Measurements from ENCODE around the gene CENPT.
A peak's percentile ranks its signal among the peaks of the same experiment; 100 is the strongest.

The CENPT gene

DNA sequence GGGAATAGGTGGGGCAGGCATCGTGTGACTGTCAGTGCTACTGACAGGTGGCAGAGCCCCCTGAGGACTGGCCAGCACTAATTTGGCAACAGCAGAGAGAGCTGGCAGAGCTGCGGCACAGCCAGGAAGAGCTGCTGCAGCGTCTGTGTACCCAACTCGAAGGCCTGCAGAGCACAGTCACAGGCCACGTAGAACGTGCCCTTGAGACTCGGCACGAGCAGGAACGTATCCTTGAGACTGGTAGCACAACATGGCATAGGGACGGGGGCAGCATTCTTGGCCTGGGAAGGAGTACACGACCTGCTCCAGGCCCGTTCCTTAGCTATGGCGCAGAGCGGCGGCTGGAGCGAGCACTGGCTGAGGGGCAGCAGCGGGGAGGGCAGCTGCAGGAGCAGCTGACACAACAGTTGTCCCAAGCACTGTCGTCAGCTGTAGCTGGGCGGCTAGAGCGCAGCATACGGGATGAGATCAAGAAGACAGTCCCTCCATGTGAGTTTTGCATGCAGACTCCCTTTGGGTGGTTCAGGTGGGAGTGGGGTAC lies 34.2 kb upstream of the CENPT start:
- no peaks in the 10 kb centered on the region for H3K27me3 Mint-ChIP-seq

GRCh38 chr16:67880584-67880983 lies 33.1 kb upstream of the CENPT start:
- H3K4me1 Mint-ChIP-seq, result peaks cover 8% of the 10 kb centered on the region
- peak overlapping the region in 1 of 2 donors; percentile 61 for H3K27ac Mint-ChIP-seq
- H3K27me3 Mint-ChIP-seq, result no peaks in the 10 kb centered on the region
- ATAC-seq (no peak), DNase-seq (no peak)
- no peaks in the 10 kb centered on the region for H3K9me3 Mint-ChIP-seq
- H3K4me3 Mint-ChIP-seq, result no peak overlapping the region

More for the DNA sequence above, 34.2 kb upstream of the CENPT start:
- Mint-ChIP-seq H3K9me3 (no peaks in the 10 kb centered on the region), H3K4me3 (no peak overlapping the region), H3K4me1 (no peaks in the 10 kb centered on the region), H3K27ac (no peak overlapping the region)
- ATAC-seq, result no peak
- DNase-seq, result no peak

GRCh38 chr16:67879936-67880335 lies 32.4 kb upstream of the CENPT start:
- peaks cover 15% of the 10 kb centered on the region for H3K4me1 Mint-ChIP-seq
- no peak overlapping the region for H3K4me3 Mint-ChIP-seq
- no peak for ATAC-seq
- H3K27me3 Mint-ChIP-seq, result no peaks in the 10 kb centered on the region
- peak overlapping the region in 1 of 2 donors; percentile 61 for H3K27ac Mint-ChIP-seq
- H3K9me3 Mint-ChIP-seq, result no peaks in the 10 kb centered on the region
- DNase-seq, result no peak

- no peak for ATAC-seq
- Mint-ChIP-seq H3K4me3 (no peak overlapping the region), H3K9me3 (no peaks in the 10 kb centered on the region), H3K27ac (peak overlapping the region in 1 of 2 donors; percentile 48), H3K27me3 (no peaks in the 10 kb centered on the region), H3K4me1 (peaks cover 19% of the 10 kb centered on the region)
- DNase-seq, result no peak
These were observed 32.0 kb upstream of the CENPT start for GRCh38 chr16:67879462-67879861.

- ATAC-seq (no peak), DNase-seq (no peak)
- Mint-ChIP-seq H3K4me3 (no peak overlapping the region), H3K27ac (peak overlapping the region; percentile 32 to 48), H3K4me1 (peaks cover 25% of the 10 kb centered on the region), H3K27me3 (no peaks in the 10 kb centered on the region), H3K9me3 (no peaks in the 10 kb centered on the region)
These were observed 31.4 kb upstream of the CENPT start for GRCh38 chr16:67878846-67879245.

- DNase-seq (no peak), ATAC-seq (no peak)
- Mint-ChIP-seq H3K4me1 (peaks cover 28% of the 10 kb centered on the region), H3K27me3 (no peaks in the 10 kb centered on the region), H3K4me3 (no peak overlapping the region), H3K9me3 (no peaks in the 10 kb centered on the region), H3K27ac (no peak overlapping the region)
These were observed 30.7 kb upstream of the CENPT start for GRCh38 chr16:67878232-67878631.

GRCh38 chr16:67877064-67877463 lies 29.6 kb upstream of the CENPT start:
- no peak for ATAC-seq
- DNase-seq, result no peak
- peak overlapping the region in 1 of 2 donors; percentile 20 for H3K27ac Mint-ChIP-seq
- no peaks in the 10 kb centered on the region for H3K9me3 Mint-ChIP-seq
- H3K27me3 Mint-ChIP-seq, result no peaks in the 10 kb centered on the region
- no peak overlapping the region for H3K4me3 Mint-ChIP-seq
- H3K4me1 Mint-ChIP-seq, result peaks cover 36% of the 10 kb centered on the region

GRCh38 chr16:67874372-67874771 lies 26.9 kb upstream of the CENPT start:
- Mint-ChIP-seq H3K27ac (peak overlapping the region; percentile 75 to 96), H3K4me1 (peaks cover 36% of the 10 kb centered on the region), H3K4me3 (peak overlapping the region; percentile 76 to 94), H3K9me3 (no peaks in the 10 kb centered on the region), H3K27me3 (no peaks in the 10 kb centered on the region)
- DNase-seq (no peak), ATAC-seq (no peak)

DNA sequence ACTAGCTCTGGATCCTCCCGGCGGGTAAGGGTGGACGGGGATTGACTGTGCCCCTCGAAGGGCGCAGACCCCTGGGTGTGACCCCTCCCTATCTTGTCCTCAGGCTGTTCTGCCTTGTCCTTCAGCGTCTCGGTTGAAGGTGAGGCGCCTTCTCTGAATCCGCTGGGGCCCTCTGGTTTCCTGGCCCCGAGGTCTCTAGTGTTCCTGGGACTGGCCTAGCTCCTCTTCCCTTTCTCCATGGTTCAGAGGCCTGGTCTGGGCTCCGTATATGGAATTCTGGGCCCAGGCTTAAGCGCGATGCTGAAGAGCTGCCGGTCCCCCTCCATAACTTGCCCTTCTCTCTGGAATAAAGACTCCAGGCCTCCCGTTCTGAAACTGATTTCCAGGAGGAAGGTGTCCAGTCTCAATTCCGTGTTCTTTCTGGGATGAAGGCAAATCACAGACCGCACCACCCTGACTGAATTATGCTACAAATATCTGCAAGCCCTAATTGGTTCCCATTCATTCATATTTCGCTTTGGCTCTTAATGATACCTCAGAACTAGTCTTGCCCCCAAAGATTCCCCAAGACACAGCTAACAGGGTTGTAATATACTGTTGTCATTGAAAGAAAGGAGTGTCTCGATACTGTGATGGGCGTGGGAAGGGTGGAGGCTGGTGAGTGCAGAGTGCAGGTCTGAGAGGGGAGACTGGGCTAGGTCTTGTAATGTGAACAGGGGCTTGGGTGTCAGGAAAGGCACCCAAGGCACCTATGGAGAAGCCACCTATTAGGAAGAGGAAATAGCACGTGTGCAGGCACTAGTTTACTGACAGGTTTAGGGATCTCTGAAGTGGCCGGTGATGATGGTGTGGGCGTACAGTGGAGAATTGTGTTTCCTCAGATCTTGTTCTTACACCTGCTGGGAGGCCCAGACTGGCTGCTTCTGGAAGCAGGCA lies 26.2 kb upstream of the CENPT start:
- Mint-ChIP-seq H3K4me1 (peaks cover 36% of the 10 kb centered on the region), H3K27me3 (no peaks in the 10 kb centered on the region), H3K9me3 (no peaks in the 10 kb centered on the region), H3K4me3 (peak overlapping the region; percentile 76 to 94), H3K27ac (peak overlapping the region; percentile 96)
- DNase-seq (no peak), ATAC-seq (peak; percentile 26)

DNA sequence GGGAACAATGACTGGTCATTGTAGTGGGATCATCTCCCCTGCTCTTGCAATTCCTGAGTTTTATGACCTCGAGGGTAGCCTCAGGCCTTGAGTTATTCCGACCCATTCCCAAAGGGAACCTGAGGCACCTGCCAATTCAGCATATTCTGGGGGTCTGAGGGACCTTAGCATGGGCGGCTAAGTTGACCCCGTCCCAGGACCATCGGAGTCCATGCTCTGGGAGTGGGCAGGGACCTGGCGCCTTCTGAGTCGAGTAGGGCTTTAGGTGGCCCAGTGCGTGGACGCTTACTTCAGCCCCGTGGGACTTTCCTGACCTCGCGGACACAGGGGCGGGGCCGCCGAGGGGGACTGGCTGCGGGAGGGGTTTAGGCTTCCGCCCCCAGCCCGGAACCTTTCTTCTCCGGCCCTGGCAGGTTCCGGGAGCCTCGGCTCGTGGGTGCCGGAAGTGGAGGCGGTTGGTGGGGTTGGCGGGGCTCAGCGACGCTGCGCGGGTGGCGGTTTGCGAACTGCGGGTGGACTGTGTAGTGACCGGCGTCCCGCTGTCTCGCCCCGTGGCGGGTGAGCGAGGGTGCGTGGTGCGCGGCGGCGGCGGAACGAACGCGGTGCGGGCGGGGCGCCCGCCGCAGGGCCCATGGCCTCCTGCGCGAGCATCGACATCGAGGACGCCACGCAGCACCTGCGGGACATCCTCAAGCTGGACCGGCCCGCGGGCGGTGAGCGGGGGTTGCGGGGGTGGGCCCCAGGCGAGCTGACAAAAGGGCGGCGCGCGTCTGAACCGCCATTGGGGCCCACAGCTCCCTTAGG lies 25.3 kb upstream of the CENPT start, which contains the start of gene EDC4:
TSS of gene EDC4 (plus strand) at position 422 of the 804 bp plus-strand sequence. CDS start at position 632, 210 bp downstream.
- DNase-seq, result peak; percentile 88 to 92
- H3K27me3 Mint-ChIP-seq, result no peaks in the 10 kb centered on the region
- peaks cover 36% of the 10 kb centered on the region for H3K4me1 Mint-ChIP-seq
- peak; percentile 98 for ATAC-seq
- H3K9me3 Mint-ChIP-seq, result no peaks in the 10 kb centered on the region
- peak within 1 kb of the TSS; percentile 76 to 94 for H3K4me3 Mint-ChIP-seq
- H3K27ac Mint-ChIP-seq, result peak within 1 kb of the TSS; percentile 96

GRCh38 chr16:67872131-67872630 lies 24.7 kb upstream of the CENPT start:
- no peaks in the 10 kb centered on the region for H3K9me3 Mint-ChIP-seq
- ATAC-seq, result no peak
- H3K4me1 Mint-ChIP-seq, result peaks cover 36% of the 10 kb centered on the region
- H3K4me3 Mint-ChIP-seq, result peak overlapping the region; percentile 76 to 94
- no peaks in the 10 kb centered on the region for H3K27me3 Mint-ChIP-seq
- DNase-seq, result no peak
- peak overlapping the region; percentile 54 to 96 for H3K27ac Mint-ChIP-seq

DNA sequence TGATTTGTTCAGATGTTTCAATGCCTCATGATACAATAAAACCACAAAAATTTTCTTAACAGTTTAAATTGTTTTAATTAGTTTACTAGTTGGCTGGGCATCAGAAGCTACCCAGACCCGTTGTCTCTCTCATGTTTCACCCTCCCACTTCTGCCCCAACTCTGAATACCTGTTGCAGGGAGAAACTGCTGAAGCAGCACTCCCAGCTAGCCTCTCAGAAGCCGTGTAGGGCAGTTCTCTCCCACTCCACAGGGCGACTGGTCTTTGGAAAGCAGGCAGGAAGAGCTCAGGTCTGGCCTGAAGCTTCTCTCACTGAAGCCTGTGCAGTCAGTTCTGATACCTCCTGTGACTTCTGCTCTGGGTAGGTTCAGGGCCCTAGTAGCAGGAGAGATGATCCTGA lies 23.8 kb upstream of the CENPT start:
- DNase-seq (no peak), ATAC-seq (no peak)
- peak overlapping the region in 1 of 2 donors; percentile 61 for H3K27ac Mint-ChIP-seq
- H3K9me3 Mint-ChIP-seq, result no peaks in the 10 kb centered on the region
- no peaks in the 10 kb centered on the region for H3K27me3 Mint-ChIP-seq
- no peak overlapping the region for H3K4me3 Mint-ChIP-seq
- peaks cover 35% of the 10 kb centered on the region for H3K4me1 Mint-ChIP-seq

- no peak overlapping the region for H3K4me3 Mint-ChIP-seq
- no peak overlapping the region for H3K27ac Mint-ChIP-seq
- ATAC-seq, result no peak
These were observed 22.2 kb upstream of the CENPT start for GRCh38 chr16:67869653-67870052.

DNA sequence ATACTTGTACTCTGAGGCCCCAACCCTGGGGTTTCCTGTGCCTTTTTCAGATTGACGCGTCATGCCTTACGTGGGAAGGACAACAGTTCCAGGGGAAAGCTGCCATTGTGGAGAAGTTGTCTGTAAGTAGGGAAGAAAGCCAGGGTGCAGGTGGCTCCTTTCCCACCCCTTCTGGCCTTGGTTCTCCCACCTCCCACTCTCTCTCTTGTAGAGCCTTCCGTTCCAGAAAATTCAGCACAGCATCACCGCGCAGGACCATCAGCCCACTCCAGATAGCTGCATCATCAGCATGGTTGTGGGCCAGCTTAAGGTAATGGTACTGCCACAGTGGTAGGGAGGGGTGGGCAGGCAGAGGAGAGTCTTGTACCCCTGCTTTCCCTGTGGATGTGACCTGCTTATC lies 20.8 kb upstream of the CENPT start:
- ATAC-seq, result no peak
- H3K4me1 Mint-ChIP-seq, result peaks cover 13% of the 10 kb centered on the region
- H3K4me3 Mint-ChIP-seq, result no peak overlapping the region
- H3K9me3 Mint-ChIP-seq, result no peaks in the 10 kb centered on the region
- H3K27ac Mint-ChIP-seq, result peak overlapping the region in 1 of 2 donors; percentile 81
- no peaks in the 10 kb centered on the region for H3K27me3 Mint-ChIP-seq
- DNase-seq, result no peak

More at GRCh38 chr16:67869653-67870052, 22.2 kb upstream of the CENPT start:
- no peaks in the 10 kb centered on the region for H3K9me3 Mint-ChIP-seq
- H3K27me3 Mint-ChIP-seq, result no peaks in the 10 kb centered on the region
- DNase-seq, result no peak
- peaks cover 22% of the 10 kb centered on the region for H3K4me1 Mint-ChIP-seq

DNA sequence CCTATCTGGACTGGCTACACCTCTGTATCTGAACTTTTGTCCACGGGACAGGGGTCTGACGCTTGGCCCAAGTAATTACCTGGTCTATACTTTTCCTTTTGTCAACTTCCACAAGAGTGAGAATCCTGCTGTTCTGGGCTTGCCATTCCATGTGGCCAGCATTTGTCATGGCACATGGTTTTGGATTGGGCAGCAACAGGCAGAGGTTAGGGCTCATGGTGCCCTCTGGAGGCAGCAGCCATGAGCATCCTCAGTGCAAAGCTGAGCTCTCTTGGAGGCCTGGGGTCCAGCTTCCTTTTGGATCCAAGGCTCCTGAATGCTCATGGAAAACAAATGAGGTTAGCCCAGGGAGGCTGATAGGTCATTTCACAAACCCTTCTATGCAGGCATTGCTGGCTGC lies 17.8 kb upstream of the CENPT start:
- ATAC-seq (peak; percentile 71), DNase-seq (no peak)
- Mint-ChIP-seq H3K27me3 (no peaks in the 10 kb centered on the region), H3K27ac (peak overlapping the region in 1 of 2 donors; percentile 54), H3K9me3 (no peaks in the 10 kb centered on the region), H3K4me3 (no peak overlapping the region), H3K4me1 (peaks cover 5% of the 10 kb centered on the region)
